HG02970 (cell line): Measurements from ENCODE around the gene SLC25A40.
"Not testable (repeated sequence)": the region's sequence is repeated elsewhere in the genome, so short reads cannot be mapped to it uniquely, and the experiment has no call there.

Experiments used
- ATAC-seq: cut with Tn5 transposase; IDR thresholded peaks from one replicate; pipeline ENCODE4 v1.9.1; 2021; ENCODE audit warnings: mild to moderate bottlenecking, moderate library complexity, moderate number of reproducible peaks; ENCODE audit not compliant: unreplicated experiment, low FRiP score

SLC25A40 gene

DNA sequence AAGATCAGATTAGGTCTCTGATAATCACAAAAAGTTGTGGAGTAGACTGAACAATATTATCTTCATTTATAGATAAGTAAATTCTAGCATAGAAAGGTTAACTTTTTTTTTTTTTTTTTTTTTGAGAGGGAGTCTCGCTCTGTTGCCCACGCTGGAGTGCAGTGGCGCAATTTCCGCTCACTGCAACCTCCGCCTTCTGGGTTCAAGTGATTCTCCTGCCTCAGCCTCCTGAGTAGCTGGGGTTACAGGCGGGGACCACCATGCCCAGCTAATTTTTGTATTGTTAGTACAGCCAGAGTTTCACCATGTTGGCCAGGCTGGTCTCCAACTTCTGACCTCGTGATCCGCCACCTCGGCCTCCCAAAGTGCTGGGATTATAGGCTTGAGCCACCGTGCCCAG lies 2.8 kb downstream of the SLC25A40 start:
- not testable (repeated sequence) for ATAC-seq

- ATAC-seq, result no peak
Observed at GRCh38 chr7:87872346-87872745, 3.8 kb downstream of the SLC25A40 start.

- ATAC-seq, result no peak
Observed at GRCh38 chr7:87870471-87870870, 5.7 kb downstream of the SLC25A40 start.

- not testable (repeated sequence) for ATAC-seq
Observed at GRCh38 chr7:87866533-87866932, 9.6 kb downstream of the SLC25A40 start.

DNA sequence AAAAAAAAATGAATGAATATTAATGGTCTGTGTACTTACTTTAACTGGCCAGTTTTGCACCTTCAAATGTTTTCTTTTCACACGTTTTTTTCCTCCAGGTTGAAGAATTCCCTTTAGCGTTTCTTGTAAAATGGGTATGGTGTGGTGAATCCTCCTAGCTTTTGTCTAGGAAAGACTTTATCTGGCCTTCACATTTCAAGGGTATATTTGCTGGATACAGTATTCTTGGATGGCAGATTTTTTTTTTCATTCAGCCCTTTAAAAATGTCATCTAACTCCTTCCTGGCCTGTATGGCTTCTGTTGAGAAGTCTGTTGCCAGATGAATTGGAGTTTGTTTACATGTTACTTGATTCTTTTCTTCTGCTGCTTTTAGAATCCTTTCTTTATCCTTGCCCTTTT lies 10.1 kb downstream of the SLC25A40 start:
- ATAC-seq, result no peak

- ATAC-seq, result no peak
Observed at GRCh38 chr7:87858417-87859100, 17.6 kb downstream of the SLC25A40 start.

- ATAC-seq, result no peak
Observed at GRCh38 chr7:87853237-87853864, 22.8 kb downstream of the SLC25A40 start.

DNA sequence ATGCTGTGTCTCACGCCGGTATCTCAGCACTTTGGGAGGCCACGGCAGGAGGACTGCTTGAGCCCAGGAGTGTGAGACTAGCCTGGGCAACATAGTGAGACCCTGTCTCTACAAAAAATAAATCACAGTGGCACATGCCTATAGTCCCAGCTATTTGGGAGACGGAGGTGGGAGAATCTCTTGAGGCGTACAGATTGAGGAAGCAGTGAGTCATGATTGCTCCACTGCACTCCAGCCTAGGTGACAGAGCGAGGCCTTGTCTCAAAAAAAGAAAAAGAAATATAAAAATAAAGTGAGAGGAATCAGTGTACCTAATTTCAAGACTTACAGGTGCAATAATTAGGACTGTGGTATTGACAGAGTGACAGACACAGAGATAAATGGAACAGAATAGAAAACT lies 23.9 kb downstream of the SLC25A40 start:
- no peak for ATAC-seq

DNA sequence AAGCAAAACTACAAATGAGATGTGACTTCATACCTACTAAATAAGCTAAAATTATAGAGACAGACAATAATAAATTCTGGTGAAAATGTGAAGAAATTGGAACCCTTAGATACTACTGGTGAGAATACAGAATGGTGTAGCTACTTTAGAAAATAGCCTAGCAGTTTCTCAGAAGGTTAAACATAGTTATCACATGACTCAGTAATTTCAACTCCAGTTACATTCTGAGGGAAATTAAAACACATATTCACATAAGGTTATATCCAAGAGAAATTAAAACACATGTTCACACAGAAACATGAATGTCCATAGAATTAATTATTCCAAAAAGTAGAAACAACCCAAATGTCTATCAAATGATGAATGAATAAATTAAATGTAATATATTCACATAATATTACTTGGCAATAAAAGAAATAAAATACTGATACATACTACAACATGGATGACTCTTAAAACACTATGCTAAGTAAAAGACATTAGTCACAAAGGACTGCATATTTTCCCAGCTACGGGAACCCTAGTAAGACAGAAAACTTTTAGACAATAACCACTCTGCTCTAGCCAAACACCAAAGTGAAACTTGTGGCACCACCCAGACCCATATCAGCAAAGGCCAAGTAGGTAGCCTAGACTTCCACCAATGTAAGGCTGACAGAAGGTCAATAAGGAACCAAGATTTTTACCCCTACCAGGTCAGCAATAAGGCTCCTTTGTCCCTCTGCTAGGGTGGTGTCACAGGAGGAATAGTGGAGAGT lies 25.1 kb downstream of the SLC25A40 start:
- ATAC-seq, result no peak

DNA sequence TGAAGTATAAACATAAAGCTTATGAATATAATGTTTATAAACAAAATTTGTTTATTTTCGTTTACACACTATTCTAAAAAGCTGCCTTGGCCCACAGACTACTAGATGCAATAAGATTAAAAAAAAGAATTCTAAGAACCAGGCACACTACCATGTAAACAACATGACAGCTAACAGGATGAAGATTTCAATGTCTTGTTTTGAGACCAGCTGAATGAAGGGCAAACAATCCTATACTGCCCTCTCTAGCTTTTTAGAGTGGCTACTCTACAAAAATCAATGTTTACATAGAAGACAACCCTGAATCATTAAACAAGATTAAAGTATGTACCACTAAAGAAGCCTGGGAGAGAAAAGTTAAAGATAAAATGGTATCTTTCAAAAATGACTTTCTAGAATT lies 38.6 kb downstream of the SLC25A40 start:
- ATAC-seq, result no peak

- ATAC-seq, result no peak
Observed at GRCh38 chr7:87833130-87833529, 43.0 kb downstream of the SLC25A40 start.

- ATAC-seq, result no peak
Observed at GRCh38 chr7:87831097-87831496, 45.1 kb downstream of the SLC25A40 start.

DNA sequence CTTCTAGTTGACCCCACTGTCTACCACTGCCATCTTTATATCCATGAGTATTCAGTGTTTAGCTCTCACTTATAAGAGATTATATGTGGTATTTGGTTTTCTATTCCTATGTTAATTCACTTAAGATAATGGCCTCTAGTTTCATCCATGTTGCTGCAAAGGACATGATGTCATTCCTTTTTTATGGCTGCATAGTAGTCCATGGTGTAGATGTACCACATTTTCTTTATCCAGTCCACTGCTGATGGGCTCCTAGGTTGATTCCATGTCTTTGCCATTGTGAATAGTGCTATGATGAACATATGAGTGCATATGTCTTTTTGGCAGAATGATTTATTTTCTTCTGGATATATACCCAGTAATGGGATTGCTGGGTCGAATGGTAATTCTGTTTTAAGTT lies 47.8 kb downstream of the SLC25A40 start:
- ATAC-seq, result not testable (repeated sequence)

- not testable (repeated sequence) for ATAC-seq
Observed at GRCh38 chr7:87825369-87825768, 50.8 kb downstream of the SLC25A40 start.

GRCh38 chr7:87822056-87822455 lies 54.1 kb downstream of the SLC25A40 start:
- ATAC-seq, result not testable (repeated sequence)

DNA sequence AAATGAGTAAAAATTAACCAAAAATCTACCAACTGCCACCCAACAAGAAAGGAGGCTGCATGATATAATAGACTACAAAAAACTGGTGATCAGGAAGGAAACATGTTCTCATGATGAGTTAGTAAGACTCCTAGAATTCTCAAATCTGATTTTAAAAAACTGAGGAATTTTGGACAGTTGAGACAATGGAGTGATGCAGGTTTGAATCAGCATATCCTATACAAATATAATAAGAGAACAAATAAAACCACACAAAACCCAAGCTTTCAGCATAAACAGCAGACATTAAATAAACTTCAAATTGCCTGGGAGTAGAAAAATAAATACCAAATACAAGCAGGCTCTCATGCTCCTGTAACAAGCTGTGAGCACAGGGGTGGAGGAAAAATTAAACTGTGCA lies 57.8 kb downstream of the SLC25A40 start:
- ATAC-seq, result no peak

- no peak for ATAC-seq
Observed at GRCh38 chr7:87816389-87816788, 59.8 kb downstream of the SLC25A40 start.

GRCh38 chr7:87810726-87811125 lies 65.4 kb downstream of the SLC25A40 start:
- ATAC-seq, result no peak

DNA sequence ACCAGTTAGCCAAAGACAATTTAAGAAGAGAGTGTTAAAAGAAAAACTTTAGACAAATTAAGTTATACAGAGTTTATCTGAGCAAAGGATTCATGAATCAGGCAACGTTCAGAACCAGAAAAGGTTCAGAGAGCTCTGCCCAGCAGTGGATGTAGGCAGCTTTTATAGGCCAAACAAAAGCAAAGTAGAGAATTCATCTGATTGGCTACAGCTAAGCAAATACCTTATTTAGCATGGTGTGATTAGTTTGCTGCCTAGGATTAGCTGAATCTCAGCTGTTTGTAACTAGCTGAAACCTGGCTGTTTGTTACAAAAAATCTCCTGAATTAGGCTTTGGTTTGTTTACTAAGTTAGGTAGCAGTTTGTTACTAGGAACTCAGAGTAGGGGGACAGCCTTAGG lies 66.0 kb downstream of the SLC25A40 start:
- no peak for ATAC-seq

DNA sequence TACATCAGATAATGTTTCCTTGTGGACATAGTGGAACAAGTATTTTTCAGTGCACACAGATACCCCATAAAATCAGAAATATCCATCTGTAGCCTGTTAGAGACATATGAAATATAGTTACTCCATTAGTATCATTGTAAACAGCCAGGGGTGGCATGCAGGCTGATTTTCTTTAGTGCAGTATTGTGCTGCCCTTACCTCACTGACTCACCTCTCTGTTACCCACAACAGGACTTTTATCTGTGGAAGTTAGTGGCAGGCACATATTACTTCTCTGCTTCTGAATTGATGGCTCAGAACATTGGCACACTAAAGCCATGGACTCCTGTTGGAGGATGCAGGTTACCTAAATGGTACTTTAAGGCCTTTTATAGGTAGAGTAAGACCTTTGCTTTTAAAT lies 70.0 kb downstream of the SLC25A40 start:
- no peak for ATAC-seq

DNA sequence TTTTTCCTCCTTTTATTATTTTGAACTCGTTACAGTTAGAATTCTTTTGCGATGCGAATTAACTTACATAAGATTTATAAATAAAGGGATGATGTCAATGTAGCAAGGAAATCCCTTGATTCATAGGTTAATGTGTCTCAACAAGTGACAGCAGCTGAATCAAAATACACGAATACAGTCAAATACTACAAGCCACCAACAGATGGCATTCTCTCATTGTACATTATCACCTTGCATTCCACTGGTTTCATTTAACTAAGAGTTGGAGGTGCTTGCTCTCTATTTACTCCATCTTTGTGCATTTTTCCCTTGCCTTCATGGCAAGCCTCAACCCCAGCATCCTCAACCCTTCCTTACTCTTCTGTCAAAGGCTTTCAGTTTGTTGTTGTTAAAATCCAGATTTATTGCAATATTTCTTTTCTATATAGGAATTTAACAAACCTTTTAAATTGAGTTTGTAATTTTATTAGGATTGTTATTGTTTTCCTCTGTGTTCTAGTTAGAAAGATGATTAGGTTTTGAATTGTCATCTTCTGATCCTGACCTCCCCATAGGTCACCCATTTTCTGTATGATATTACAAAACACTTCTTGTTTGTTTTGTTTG lies 78.3 kb downstream of the SLC25A40 start:
- ATAC-seq, result no peak
